ENCODE data around the gene PTPRC. TPM values are rescaled to one million over a fixed set of nuclear protein-coding genes. Genes with fewer than 3 reads are reported as not detected.

The PTPRC gene
- total RNA-seq, 1 donor from 2014 or later: not detected

- Mint-ChIP-seq H3K4me1 (no peaks in the 10 kb centered on the region), H3K4me3 (no peak overlapping the region), H3K9me3 (no peaks in the 10 kb centered on the region), H3K27me3 (ENCODE audit: low read depth) (no peaks in the 10 kb centered on the region), H3K36me3 (ENCODE audit: low read depth) (no peaks in the 10 kb centered on the region), H3K27ac (ENCODE audit: unreplicated experiment) (no peak overlapping the region)
- no peak for TF ChIP-seq CTCF (conservative IDR thresholded peaks at IDR 0.05)
- no peak for DNase-seq (ENCODE audit: low read depth, low spot score)
These were observed 78.7 kb downstream of the PTPRC start for GRCh38 chr1:198717510-198717909.

GRCh38 chr1:198723127-198723526, 84.3 kb downstream of the PTPRC start:
- Mint-ChIP-seq H3K4me3 (no peak overlapping the region), H3K9me3 (no peaks in the 10 kb centered on the region), H3K27ac (ENCODE audit: unreplicated experiment) (no peak overlapping the region), H3K27me3 (ENCODE audit: low read depth) (no peaks in the 10 kb centered on the region), H3K4me1 (no peaks in the 10 kb centered on the region), H3K36me3 (ENCODE audit: low read depth) (no peaks in the 10 kb centered on the region)
- no peak for TF ChIP-seq CTCF (conservative IDR thresholded peaks at IDR 0.05)
- no peak for DNase-seq (ENCODE audit: low read depth, low spot score)

GRCh38 chr1:198725090-198725489, 86.2 kb downstream of the PTPRC start:
- H3K4me1 Mint-ChIP-seq: no peaks in the 10 kb centered on the region
- DNase-seq (ENCODE audit: low read depth, low spot score): no peak
- no peaks in the 10 kb centered on the region for H3K36me3 Mint-ChIP-seq (ENCODE audit: low read depth)
- H3K9me3 Mint-ChIP-seq: no peaks in the 10 kb centered on the region
- no peak for TF ChIP-seq CTCF (conservative IDR thresholded peaks at IDR 0.05)
- no peaks in the 10 kb centered on the region for H3K27me3 Mint-ChIP-seq (ENCODE audit: low read depth)
- H3K27ac Mint-ChIP-seq (ENCODE audit: unreplicated experiment): no peak overlapping the region
- no peak overlapping the region for H3K4me3 Mint-ChIP-seq

- TF ChIP-seq CTCF (conservative IDR thresholded peaks at IDR 0.05): no peak
- H3K27ac Mint-ChIP-seq (ENCODE audit: unreplicated experiment): no peak overlapping the region
These were observed 87.6 kb downstream of the PTPRC start for GRCh38 chr1:198726455-198726854.

GRCh38 chr1:198729195-198729863, 90.5 kb downstream of the PTPRC start:
- no peak for DNase-seq (ENCODE audit: low read depth, low spot score)
- Mint-ChIP-seq H3K27me3 (ENCODE audit: low read depth) (no peaks in the 10 kb centered on the region), H3K27ac (ENCODE audit: unreplicated experiment) (no peak overlapping the region), H3K9me3 (no peaks in the 10 kb centered on the region), H3K36me3 (ENCODE audit: low read depth) (no peaks in the 10 kb centered on the region), H3K4me1 (peaks cover 6% of the 10 kb centered on the region), H3K4me3 (no peak overlapping the region)
- TF ChIP-seq CTCF (conservative IDR thresholded peaks at IDR 0.05): no peak

More at GRCh38 chr1:198726455-198726854, 87.6 kb downstream of the PTPRC start:
- H3K27me3 Mint-ChIP-seq (ENCODE audit: low read depth): no peaks in the 10 kb centered on the region
- H3K9me3 Mint-ChIP-seq: no peaks in the 10 kb centered on the region
- no peaks in the 10 kb centered on the region for H3K36me3 Mint-ChIP-seq (ENCODE audit: low read depth)
- no peak for DNase-seq (ENCODE audit: low read depth, low spot score)
- no peak overlapping the region for H3K4me3 Mint-ChIP-seq
- no peaks in the 10 kb centered on the region for H3K4me1 Mint-ChIP-seq
